Measurements from ENCODE around the gene RALGAPA2. TPM values are rescaled to one million over a fixed set of nuclear protein-coding genes. Genes with fewer than 3 reads are reported as not detected.

Gene RALGAPA2
- total and polyA plus RNA-seq, 5 donors from 2014 or later, result 4.7 to 28.8 (median 6.2) TPM

GRCh38 chr20:20734475-20734948 lies 22.1 kb upstream of the RALGAPA2 start:
- Mint-ChIP-seq H3K9me3 (peaks cover 0 to 2% (median 0%) of the 10 kb centered on the region in 7 donors), H3K4me1 (peaks cover 0 to 9% (median 4%) of the 10 kb centered on the region in 4 donors), H3K36me3 (no peaks in the 10 kb centered on the region), H3K27ac (no peak overlapping the region), H3K4me3 (no peak overlapping the region), H3K27me3 (peaks cover 23% of the 10 kb centered on the region)
- Histone ChIP-seq H3K27me3 (ENCODE audit: control insufficient read depth, insufficient read depth, low read length) (no peaks in the 10 kb centered on the region), H3K36me3 (ENCODE audit: control insufficient read depth, insufficient read depth, low read length) (no peaks in the 10 kb centered on the region), H3K4me3 (ENCODE audit: low read depth, low read length) (no peak overlapping the region), H3K9me3 (ENCODE audit: control insufficient read depth in 2 of 2, low read length in 2 of 2) (no peaks in the 10 kb centered on the region), H3K4me1 (ENCODE audit: control insufficient read depth, insufficient read depth, low read length, poor library complexity, severe bottlenecking) (no peaks in the 10 kb centered on the region), H3K27ac (ENCODE audit: insufficient read depth, low read length, poor library complexity, severe bottlenecking) (no peak overlapping the region)
- DNase-seq (peak in 1 of 3 donors; percentile 24), ATAC-seq (ENCODE audit: low read depth in 2 of 2) (peak; percentile 14 to 45)

GRCh38 chr20:20733943-20734342 lies 21.5 kb upstream of the RALGAPA2 start:
- no peak overlapping the region for H3K27ac ChIP-seq (ENCODE audit: insufficient read depth, low read length, poor library complexity, severe bottlenecking)
- DNase-seq (no peak), ATAC-seq (ENCODE audit: low read depth in 2 of 2) (no peak)
- no peaks in the 10 kb centered on the region for H3K4me1 ChIP-seq (ENCODE audit: control insufficient read depth, insufficient read depth, low read length, poor library complexity, severe bottlenecking)
- no peak overlapping the region for H3K4me3 ChIP-seq (ENCODE audit: low read depth, low read length)
- H3K9me3 ChIP-seq (ENCODE audit: control insufficient read depth in 2 of 2, low read length in 2 of 2), result no peaks in the 10 kb centered on the region
- H3K27me3 ChIP-seq (ENCODE audit: control insufficient read depth, insufficient read depth, low read length), result peaks cover 1% of the 10 kb centered on the region
- no peaks in the 10 kb centered on the region for H3K36me3 ChIP-seq (ENCODE audit: control insufficient read depth, insufficient read depth, low read length)
- H3K27me3 Mint-ChIP-seq, result peaks cover 28% of the 10 kb centered on the region
- H3K9me3 Mint-ChIP-seq, result peaks cover 0 to 2% (median 0%) of the 10 kb centered on the region in 7 donors
- no peaks in the 10 kb centered on the region for H3K36me3 Mint-ChIP-seq
- H3K4me1 Mint-ChIP-seq, result peaks cover 0 to 9% (median 4%) of the 10 kb centered on the region in 4 donors
- H3K4me3 Mint-ChIP-seq, result no peak overlapping the region
- H3K27ac Mint-ChIP-seq, result no peak overlapping the region

- Mint-ChIP-seq H3K36me3 (no peaks in the 10 kb centered on the region), H3K27me3 (peaks cover 34% of the 10 kb centered on the region), H3K4me3 (no peak overlapping the region), H3K9me3 (peaks cover 0 to 2% (median 0%) of the 10 kb centered on the region in 7 donors), H3K27ac (no peak overlapping the region), H3K4me1 (peaks cover 0 to 9% (median 4%) of the 10 kb centered on the region in 4 donors)
- Histone ChIP-seq H3K27ac (ENCODE audit: insufficient read depth, low read length, poor library complexity, severe bottlenecking) (no peak overlapping the region), H3K27me3 (ENCODE audit: control insufficient read depth, insufficient read depth, low read length) (peaks cover 5% of the 10 kb centered on the region), H3K4me3 (ENCODE audit: low read depth, low read length) (no peak overlapping the region), H3K4me1 (ENCODE audit: control insufficient read depth, insufficient read depth, low read length, poor library complexity, severe bottlenecking) (no peaks in the 10 kb centered on the region), H3K36me3 (ENCODE audit: control insufficient read depth, insufficient read depth, low read length) (no peaks in the 10 kb centered on the region), H3K9me3 (ENCODE audit: control insufficient read depth in 2 of 2, low read length in 2 of 2) (no peaks in the 10 kb centered on the region)
- DNase-seq, result no peak
- no peak for ATAC-seq (ENCODE audit: low read depth in 2 of 2)
These were observed 20.2 kb upstream of the RALGAPA2 start for GRCh38 chr20:20732641-20733040.

GRCh38 chr20:20731945-20732296 lies 19.5 kb upstream of the RALGAPA2 start:
- Mint-ChIP-seq H3K4me3 (no peak overlapping the region), H3K27me3 (peaks cover 29% of the 10 kb centered on the region), H3K9me3 (peaks cover 0 to 2% (median 0%) of the 10 kb centered on the region in 7 donors), H3K27ac (no peak overlapping the region), H3K36me3 (no peaks in the 10 kb centered on the region), H3K4me1 (peaks cover 0 to 9% (median 4%) of the 10 kb centered on the region in 4 donors)
- H3K27ac ChIP-seq (ENCODE audit: insufficient read depth, low read length, poor library complexity, severe bottlenecking), result no peak overlapping the region
- no peak for DNase-seq
- H3K4me1 ChIP-seq (ENCODE audit: control insufficient read depth, insufficient read depth, low read length, poor library complexity, severe bottlenecking), result no peaks in the 10 kb centered on the region
- no peak overlapping the region for H3K4me3 ChIP-seq (ENCODE audit: low read depth, low read length)
- no peak for ATAC-seq (ENCODE audit: low read depth in 2 of 2)
- H3K9me3 ChIP-seq (ENCODE audit: control insufficient read depth in 2 of 2, low read length in 2 of 2), result no peaks in the 10 kb centered on the region
- H3K27me3 ChIP-seq (ENCODE audit: control insufficient read depth, insufficient read depth, low read length), result peaks cover 5% of the 10 kb centered on the region
- H3K36me3 ChIP-seq (ENCODE audit: control insufficient read depth, insufficient read depth, low read length), result no peaks in the 10 kb centered on the region

GRCh38 chr20:20731000-20731944 lies 18.8 kb upstream of the RALGAPA2 start:
- Mint-ChIP-seq H3K27me3 (peaks cover 25% of the 10 kb centered on the region), H3K9me3 (peaks cover 0 to 2% (median 0%) of the 10 kb centered on the region in 7 donors), H3K4me3 (no peak overlapping the region), H3K27ac (no peak overlapping the region), H3K4me1 (peaks cover 0 to 9% (median 4%) of the 10 kb centered on the region in 4 donors), H3K36me3 (no peaks in the 10 kb centered on the region)
- no peaks in the 10 kb centered on the region for H3K4me1 ChIP-seq (ENCODE audit: control insufficient read depth, insufficient read depth, low read length, poor library complexity, severe bottlenecking)
- no peak for ATAC-seq (ENCODE audit: low read depth in 2 of 2)
- H3K27me3 ChIP-seq (ENCODE audit: control insufficient read depth, insufficient read depth, low read length), result peaks cover 5% of the 10 kb centered on the region
- H3K36me3 ChIP-seq (ENCODE audit: control insufficient read depth, insufficient read depth, low read length), result no peaks in the 10 kb centered on the region
- H3K4me3 ChIP-seq (ENCODE audit: low read depth, low read length), result no peak overlapping the region
- no peaks in the 10 kb centered on the region for H3K9me3 ChIP-seq (ENCODE audit: control insufficient read depth in 2 of 2, low read length in 2 of 2)
- H3K27ac ChIP-seq (ENCODE audit: insufficient read depth, low read length, poor library complexity, severe bottlenecking), result no peak overlapping the region
- DNase-seq, result no peak

- Mint-ChIP-seq H3K27me3 (peaks cover 28% of the 10 kb centered on the region), H3K4me3 (no peak overlapping the region), H3K27ac (no peak overlapping the region), H3K9me3 (peaks cover 0 to 3% (median 0%) of the 10 kb centered on the region in 7 donors), H3K4me1 (peaks cover 0 to 7% (median 3%) of the 10 kb centered on the region in 4 donors), H3K36me3 (no peaks in the 10 kb centered on the region)
- no peaks in the 10 kb centered on the region for H3K9me3 ChIP-seq (ENCODE audit: control insufficient read depth in 2 of 2, low read length in 2 of 2)
- H3K4me3 ChIP-seq (ENCODE audit: low read depth, low read length), result no peak overlapping the region
- no peak overlapping the region for H3K27ac ChIP-seq (ENCODE audit: insufficient read depth, low read length, poor library complexity, severe bottlenecking)
- no peak for DNase-seq
- no peaks in the 10 kb centered on the region for H3K36me3 ChIP-seq (ENCODE audit: control insufficient read depth, insufficient read depth, low read length)
- no peak for ATAC-seq (ENCODE audit: low read depth in 2 of 2)
- H3K27me3 ChIP-seq (ENCODE audit: control insufficient read depth, insufficient read depth, low read length), result peaks cover 7% of the 10 kb centered on the region
- no peaks in the 10 kb centered on the region for H3K4me1 ChIP-seq (ENCODE audit: control insufficient read depth, insufficient read depth, low read length, poor library complexity, severe bottlenecking)
These were observed 17.1 kb upstream of the RALGAPA2 start for GRCh38 chr20:20729563-20729962.

GRCh38 chr20:20721489-20721888 lies 9.0 kb upstream of the RALGAPA2 start:
- Mint-ChIP-seq H3K4me3 (no peak overlapping the region), H3K27ac (no peak overlapping the region), H3K27me3 (peaks cover 18% of the 10 kb centered on the region), H3K36me3 (no peaks in the 10 kb centered on the region), H3K4me1 (no peaks in the 10 kb centered on the region), H3K9me3 (peaks cover 0 to 3% (median 0%) of the 10 kb centered on the region in 7 donors)
- Histone ChIP-seq H3K4me1 (ENCODE audit: control insufficient read depth, insufficient read depth, low read length, poor library complexity, severe bottlenecking) (no peaks in the 10 kb centered on the region), H3K9me3 (ENCODE audit: control insufficient read depth in 2 of 2, low read length in 2 of 2) (no peaks in the 10 kb centered on the region), H3K27me3 (ENCODE audit: control insufficient read depth, insufficient read depth, low read length) (peaks cover 2% of the 10 kb centered on the region), H3K36me3 (ENCODE audit: control insufficient read depth, insufficient read depth, low read length) (no peaks in the 10 kb centered on the region), H3K4me3 (ENCODE audit: low read depth, low read length) (no peak overlapping the region), H3K27ac (ENCODE audit: insufficient read depth, low read length, poor library complexity, severe bottlenecking) (no peak overlapping the region)
- ATAC-seq (ENCODE audit: low read depth in 2 of 2) (no peak), DNase-seq (no peak)

Data from CD4-positive, CD25-positive, alpha-beta regulatory T cell (primary cell).